ENCODE results near the gene EIF5B.
"Not testable (repeated sequence)": the region's sequence is repeated elsewhere in the genome, so short reads cannot be mapped to it uniquely, and the experiment has no call there.

The EIF5B gene

GRCh38 chr2:99346218-99346617 lies 9.0 kb downstream of the EIF5B start:
- no peak for DNase-seq (ENCODE audit: low read depth, low spot score)
- H3K9me3 ChIP-seq (ENCODE audit: insufficient read depth, low read length), result no peaks in the 10 kb centered on the region
- peaks cover 4% of the 10 kb centered on the region for H3K36me3 ChIP-seq (ENCODE audit: insufficient read depth, insufficient read length, low read length)
- no peaks in the 10 kb centered on the region for H3K27me3 ChIP-seq (ENCODE audit: insufficient read depth, insufficient read length)
- H3K4me1 ChIP-seq (ENCODE audit: insufficient read depth, insufficient read length), result no peaks in the 10 kb centered on the region
- no peak overlapping the region for H3K9ac ChIP-seq (ENCODE audit: insufficient read length, low read depth)
- TF ChIP-seq YY1 (IDR thresholded peaks at IDR 0.05; ENCODE audit: insufficient read depth, insufficient read length) (no peak), ZNF274 (IDR thresholded peaks at IDR 0.05; ENCODE audit: low read depth, low read length) (no peak), SUZ12 (IDR thresholded peaks at IDR 0.05; ENCODE audit: extremely low read depth, insufficient read depth, insufficient read length) (no peak)
- no peak overlapping the region for H3K4me3 ChIP-seq (ENCODE audit: insufficient read length, low read depth)

GRCh38 chr2:99348173-99348572 lies 11.0 kb downstream of the EIF5B start:
- H3K4me3 ChIP-seq (ENCODE audit: insufficient read length, low read depth), result no peak overlapping the region
- TF ChIP-seq SUZ12 (IDR thresholded peaks at IDR 0.05; ENCODE audit: extremely low read depth, insufficient read depth, insufficient read length), result no peak
- H3K9me3 ChIP-seq (ENCODE audit: insufficient read depth, low read length), result no peaks in the 10 kb centered on the region
- no peaks in the 10 kb centered on the region for H3K36me3 ChIP-seq (ENCODE audit: insufficient read depth, insufficient read length, low read length)
- H3K4me1 ChIP-seq (ENCODE audit: insufficient read depth, insufficient read length), result no peaks in the 10 kb centered on the region
- H3K27me3 ChIP-seq (ENCODE audit: insufficient read depth, insufficient read length), result no peaks in the 10 kb centered on the region
- no peak overlapping the region for H3K9ac ChIP-seq (ENCODE audit: insufficient read length, low read depth)
- no peak for DNase-seq (ENCODE audit: low read depth, low spot score)

- DNase-seq (ENCODE audit: low read depth, low spot score), result no peak
- Histone ChIP-seq H3K36me3 (ENCODE audit: insufficient read depth, insufficient read length, low read length) (no peaks in the 10 kb centered on the region), H3K9me3 (ENCODE audit: insufficient read depth, low read length) (no peaks in the 10 kb centered on the region), H3K4me1 (ENCODE audit: insufficient read depth, insufficient read length) (no peaks in the 10 kb centered on the region), H3K4me3 (ENCODE audit: insufficient read length, low read depth) (no peak overlapping the region), H3K9ac (ENCODE audit: insufficient read length, low read depth) (no peak overlapping the region), H3K27me3 (ENCODE audit: insufficient read depth, insufficient read length) (no peaks in the 10 kb centered on the region)
- TF ChIP-seq ZNF274 (IDR thresholded peaks at IDR 0.05; ENCODE audit: low read depth, low read length) (no peak), YY1 (IDR thresholded peaks at IDR 0.05; ENCODE audit: insufficient read depth, insufficient read length) (no peak), SUZ12 (IDR thresholded peaks at IDR 0.05; ENCODE audit: extremely low read depth, insufficient read depth, insufficient read length) (no peak)
These were observed 13.0 kb downstream of the EIF5B start for GRCh38 chr2:99350194-99350593.

- TF ChIP-seq SUZ12 (IDR thresholded peaks at IDR 0.05; ENCODE audit: extremely low read depth, insufficient read depth, insufficient read length) (no peak), YY1 (IDR thresholded peaks at IDR 0.05; ENCODE audit: insufficient read depth, insufficient read length) (no peak), ZNF274 (IDR thresholded peaks at IDR 0.05; ENCODE audit: low read depth, low read length) (no peak)
- no peak overlapping the region for H3K9ac ChIP-seq (ENCODE audit: insufficient read length, low read depth)
- no peaks in the 10 kb centered on the region for H3K4me1 ChIP-seq (ENCODE audit: insufficient read depth, insufficient read length)
These were observed 16.9 kb downstream of the EIF5B start for GRCh38 chr2:99354070-99354469.

GRCh38 chr2:99354825-99355224 lies 17.6 kb downstream of the EIF5B start:
- H3K36me3 ChIP-seq (ENCODE audit: insufficient read depth, insufficient read length, low read length); H3K9me3 ChIP-seq (ENCODE audit: insufficient read depth, low read length); H3K9ac ChIP-seq (ENCODE audit: insufficient read length, low read depth); H3K4me1 ChIP-seq (ENCODE audit: insufficient read depth, insufficient read length); H3K27me3 ChIP-seq (ENCODE audit: insufficient read depth, insufficient read length); H3K4me3 ChIP-seq (ENCODE audit: insufficient read length, low read depth); DNase-seq (ENCODE audit: low read depth, low spot score): not testable (repeated sequence)

More at GRCh38 chr2:99354070-99354469, 16.9 kb downstream of the EIF5B start:
- no peaks in the 10 kb centered on the region for H3K36me3 ChIP-seq (ENCODE audit: insufficient read depth, insufficient read length, low read length)
- DNase-seq (ENCODE audit: low read depth, low spot score), result no peak
- H3K4me3 ChIP-seq (ENCODE audit: insufficient read length, low read depth), result no peak overlapping the region
- no peaks in the 10 kb centered on the region for H3K9me3 ChIP-seq (ENCODE audit: insufficient read depth, low read length)
- H3K27me3 ChIP-seq (ENCODE audit: insufficient read depth, insufficient read length), result no peaks in the 10 kb centered on the region

- H3K9me3 ChIP-seq (ENCODE audit: insufficient read depth, low read length), result no peaks in the 10 kb centered on the region
- H3K4me1 ChIP-seq (ENCODE audit: insufficient read depth, insufficient read length), result no peaks in the 10 kb centered on the region
- no peaks in the 10 kb centered on the region for H3K27me3 ChIP-seq (ENCODE audit: insufficient read depth, insufficient read length)
- no peak overlapping the region for H3K9ac ChIP-seq (ENCODE audit: insufficient read length, low read depth)
- TF ChIP-seq ZNF274 (IDR thresholded peaks at IDR 0.05; ENCODE audit: low read depth, low read length) (no peak), SUZ12 (IDR thresholded peaks at IDR 0.05; ENCODE audit: extremely low read depth, insufficient read depth, insufficient read length) (no peak), YY1 (IDR thresholded peaks at IDR 0.05; ENCODE audit: insufficient read depth, insufficient read length) (no peak)
- no peak for DNase-seq (ENCODE audit: low read depth, low spot score)
- no peak overlapping the region for H3K4me3 ChIP-seq (ENCODE audit: insufficient read length, low read depth)
- H3K36me3 ChIP-seq (ENCODE audit: insufficient read depth, insufficient read length, low read length), result peaks cover 18% of the 10 kb centered on the region
These were observed 19.7 kb downstream of the EIF5B start for GRCh38 chr2:99356853-99357252.

GRCh38 chr2:99365661-99366060 lies 28.5 kb downstream of the EIF5B start:
- Histone ChIP-seq H3K36me3 (ENCODE audit: insufficient read depth, insufficient read length, low read length) (peaks cover 93% of the 10 kb centered on the region), H3K9ac (ENCODE audit: insufficient read length, low read depth) (no peak overlapping the region), H3K4me3 (ENCODE audit: insufficient read length, low read depth) (no peak overlapping the region), H3K27me3 (ENCODE audit: insufficient read depth, insufficient read length) (no peaks in the 10 kb centered on the region), H3K4me1 (ENCODE audit: insufficient read depth, insufficient read length) (no peaks in the 10 kb centered on the region), H3K9me3 (ENCODE audit: insufficient read depth, low read length) (no peaks in the 10 kb centered on the region)
- DNase-seq (ENCODE audit: low read depth, low spot score), result no peak
- TF ChIP-seq ZNF274 (IDR thresholded peaks at IDR 0.05; ENCODE audit: low read depth, low read length), result no peak
- no peak for TF ChIP-seq SUZ12 (IDR thresholded peaks at IDR 0.05; ENCODE audit: extremely low read depth, insufficient read depth, insufficient read length)
- TF ChIP-seq YY1 (IDR thresholded peaks at IDR 0.05; ENCODE audit: insufficient read depth, insufficient read length), result no peak

- H3K36me3 ChIP-seq (ENCODE audit: insufficient read depth, insufficient read length, low read length), result peaks cover 92% of the 10 kb centered on the region
These were observed 31.7 kb downstream of the EIF5B start for GRCh38 chr2:99368854-99369253.

More at GRCh38 chr2:99368854-99369253, 31.7 kb downstream of the EIF5B start:
- not testable (repeated sequence) for H3K4me1 ChIP-seq (ENCODE audit: insufficient read depth, insufficient read length); H3K27me3 ChIP-seq (ENCODE audit: insufficient read depth, insufficient read length); H3K9me3 ChIP-seq (ENCODE audit: insufficient read depth, low read length); DNase-seq (ENCODE audit: low read depth, low spot score); H3K4me3 ChIP-seq (ENCODE audit: insufficient read length, low read depth); H3K9ac ChIP-seq (ENCODE audit: insufficient read length, low read depth)

All from NT2/D1 (cell line).